Upper lobe of left lung (tissue), 4 donors: ENCODE measurements around the gene DZIP1.

Source experiments
- CTCF ChIP-seq, 6 experiments: fragments of 450-650 bp in 4 of 6; fragments of 200-600 bp in 2 of 6; sonication (generic) in 2 of 6; IDR thresholded peaks; one replicate each; pipeline ENCODE4 v1.5.1; 2016 to 2019; ENCODE audit warnings: antibody characterized with exemption in 6 of 6
- POLR2AphosphoS5 ChIP-seq, 2 donors: sonication (generic); formaldehyde crosslinking; IDR thresholded peaks; one replicate each; pipeline ENCODE4 v1.5.1; 2017; ENCODE audit warnings: antibody characterized with exemption in 2 of 2

- TF ChIP-seq POLR2AphosphoS5 (IDR thresholded peaks at IDR 0.05) (no peak), CTCF (IDR thresholded peaks at IDR 0.05) (no peak)
Observed at GRCh38 chr13:95544293-95544692, 100.2 kb downstream of the DZIP1 start.
